ENCODE data around the gene PARVB. TPM values are rescaled to one million over a fixed set of nuclear protein-coding genes. Genes with fewer than 3 reads are reported as not detected.

The PARVB gene
- total and polyA plus RNA-seq, 4 donors: 7.9 to 34.6 (median 20.2) TPM

DNA sequence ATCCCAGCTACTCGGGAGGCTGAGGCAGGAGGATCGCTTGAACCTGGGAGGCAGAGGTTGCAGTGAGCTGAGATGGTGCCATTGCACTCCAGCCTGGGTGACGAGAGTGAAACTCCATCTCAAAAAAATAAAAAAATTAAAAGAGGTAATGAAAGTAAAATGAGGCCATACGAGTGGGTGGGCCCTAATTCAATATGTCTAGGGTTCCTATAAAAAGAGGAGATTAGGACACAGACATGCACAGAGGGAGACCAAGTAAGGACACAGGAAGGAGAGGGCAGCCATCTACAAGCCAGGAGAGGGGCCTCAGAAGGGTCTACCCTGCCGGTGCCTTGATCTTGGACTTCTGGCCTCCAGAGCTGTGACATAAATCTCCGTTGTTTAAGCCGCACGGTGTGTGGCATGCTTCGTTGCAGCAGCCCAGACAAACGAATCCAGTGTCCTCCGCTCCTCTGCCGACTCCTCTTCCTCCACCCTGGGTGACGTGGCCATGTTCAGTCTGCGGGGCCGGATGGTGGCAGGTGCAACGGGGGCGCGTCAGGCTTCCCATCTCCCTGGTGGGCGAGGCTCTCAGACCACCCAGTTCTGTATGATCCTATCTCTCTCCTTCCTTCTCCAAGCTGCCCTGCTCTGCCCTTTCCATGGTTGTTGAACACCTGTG is 105.0 kb downstream of the PARVB start:
- Histone ChIP-seq H3K9me3 (ENCODE audit: control insufficient read depth, low read length) (peaks cover 9% of the 10 kb centered on the region), H3K4me1 (ENCODE audit: control insufficient read depth in 1 of 2, insufficient read depth in 2 of 2, low read length in 2 of 2) (no peaks in the 10 kb centered on the region), H3K27me3 (ENCODE audit: control insufficient read depth in 1 of 2, insufficient read depth in 2 of 2, low read length in 1 of 2) (no peaks in the 10 kb centered on the region), H3K4me3 (ENCODE audit: low read length in 2 of 2) (no peak overlapping the region), H3K27ac (ENCODE audit: low read depth in 1 of 2, low read length in 2 of 2) (no peak overlapping the region), H3K36me3 (ENCODE audit: control insufficient read depth in 1 of 2, insufficient read depth in 2 of 2, low read length in 1 of 2) (no peaks in the 10 kb centered on the region)
- no peak for ATAC-seq (ENCODE audit: low FRiP score)
- DNase-seq: peak in 1 of 2 donors; percentile 64
- WGBS, 2 donors: 91 to 93% methylated on average over 19 of the region's 19 CpGs
- intact Hi-C loops (cut with DNase I): no loop called here

DNA sequence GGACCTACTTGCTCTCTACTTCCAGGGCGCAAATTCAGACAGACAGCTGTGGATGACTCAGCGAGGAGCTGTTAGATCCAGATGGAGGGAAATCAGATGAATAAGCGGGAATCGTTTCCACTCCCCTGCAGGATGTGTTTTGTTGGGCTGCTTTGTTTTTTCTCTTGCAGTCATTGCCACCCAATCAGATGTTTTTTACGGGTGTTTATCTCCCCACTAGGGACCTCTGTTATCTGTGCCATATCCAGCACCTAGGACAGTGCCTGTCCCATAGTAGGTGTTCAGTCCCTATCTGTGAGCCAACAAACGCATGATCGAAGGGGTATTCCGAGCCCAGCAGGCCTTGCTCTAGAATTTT is 105.5 kb downstream of the PARVB start:
- H3K36me3 ChIP-seq (ENCODE audit: control insufficient read depth in 1 of 2, insufficient read depth in 2 of 2, low read length in 1 of 2): no peaks in the 10 kb centered on the region
- H3K27ac ChIP-seq (ENCODE audit: low read depth in 1 of 2, low read length in 2 of 2): no peak overlapping the region
- H3K4me1 ChIP-seq (ENCODE audit: control insufficient read depth in 1 of 2, insufficient read depth in 2 of 2, low read length in 2 of 2): no peaks in the 10 kb centered on the region
- WGBS, 2 donors: 89% methylated on average over 8 of the region's 8 CpGs
- intact Hi-C loops (cut with DNase I): no loop called here
- H3K9me3 ChIP-seq (ENCODE audit: control insufficient read depth, low read length): peaks cover 9% of the 10 kb centered on the region
- H3K27me3 ChIP-seq (ENCODE audit: control insufficient read depth in 1 of 2, insufficient read depth in 2 of 2, low read length in 1 of 2): no peaks in the 10 kb centered on the region
- ATAC-seq (ENCODE audit: low FRiP score): no peak
- no peak for DNase-seq
- H3K4me3 ChIP-seq (ENCODE audit: low read length in 2 of 2): no peak overlapping the region

DNA sequence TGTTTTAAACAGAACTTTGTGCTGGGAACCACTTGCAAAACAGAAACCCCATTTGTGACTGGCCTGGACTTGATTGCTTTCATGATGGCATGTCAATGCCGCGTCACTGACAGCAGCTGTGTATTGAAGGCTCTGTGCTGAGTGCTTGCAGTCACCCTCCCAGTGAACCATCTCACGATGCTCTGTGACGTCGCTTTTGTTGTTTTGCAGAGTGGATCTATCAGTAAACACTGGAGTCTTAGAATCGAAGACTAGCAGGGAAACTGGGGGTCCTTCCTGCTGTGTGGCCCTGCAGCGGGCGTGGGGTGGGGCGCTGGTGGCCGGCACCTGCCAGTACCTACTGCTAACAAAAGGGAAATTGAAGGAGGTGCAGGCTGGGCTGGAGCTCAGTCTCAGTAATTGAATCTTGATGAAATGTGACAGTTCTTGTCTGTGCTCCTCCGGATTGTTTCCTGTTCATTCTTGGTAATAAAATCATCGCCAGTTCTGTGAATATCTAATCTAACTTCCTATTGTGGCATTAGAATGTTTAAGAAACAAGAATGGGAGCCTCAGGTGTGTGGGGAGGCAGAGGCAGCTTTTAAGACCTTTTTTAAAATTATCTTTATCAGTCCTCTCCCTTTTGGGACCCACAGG is 106.1 kb downstream of the PARVB start:
- intact Hi-C loops (cut with DNase I): no loop called here
- H3K4me3 ChIP-seq (ENCODE audit: low read length in 2 of 2): no peak overlapping the region
- DNase-seq (peak in 1 of 2 donors; percentile 50), ATAC-seq (ENCODE audit: low FRiP score) (no peak)
- H3K27ac ChIP-seq (ENCODE audit: low read depth in 1 of 2, low read length in 2 of 2): no peak overlapping the region
- peaks cover 9% of the 10 kb centered on the region for H3K9me3 ChIP-seq (ENCODE audit: control insufficient read depth, low read length)
- 88 to 91% methylated on average over 12 of the region's 12 CpGs for WGBS, 2 donors
- H3K4me1 ChIP-seq (ENCODE audit: control insufficient read depth in 1 of 2, insufficient read depth in 2 of 2, low read length in 2 of 2): no peaks in the 10 kb centered on the region
- no peaks in the 10 kb centered on the region for H3K27me3 ChIP-seq (ENCODE audit: control insufficient read depth in 1 of 2, insufficient read depth in 2 of 2, low read length in 1 of 2)
- H3K36me3 ChIP-seq (ENCODE audit: control insufficient read depth in 1 of 2, insufficient read depth in 2 of 2, low read length in 1 of 2): no peaks in the 10 kb centered on the region

DNA sequence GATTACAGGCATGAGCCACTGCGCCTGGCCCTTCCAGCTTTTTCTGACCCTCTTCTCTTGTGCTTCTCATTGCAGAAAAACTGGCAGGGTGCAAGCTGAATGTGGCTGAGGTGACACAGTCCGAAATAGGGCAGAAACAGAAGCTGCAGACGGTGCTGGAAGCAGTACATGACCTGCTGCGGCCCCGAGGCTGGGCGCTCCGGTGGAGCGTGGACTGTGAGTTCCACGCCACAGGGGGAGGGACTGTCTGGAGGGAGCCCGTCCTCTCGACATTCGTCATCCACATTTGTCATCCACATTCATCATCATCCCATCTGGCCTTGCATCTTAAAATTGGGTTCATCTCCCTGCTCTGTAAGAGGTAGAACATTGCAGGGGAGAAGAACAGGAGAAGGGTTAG is 107.3 kb downstream of the PARVB start:
- WGBS, 2 donors: 96 to 97% methylated on average over 12 of the region's 12 CpGs
- H3K36me3 ChIP-seq (ENCODE audit: control insufficient read depth in 1 of 2, insufficient read depth in 2 of 2, low read length in 1 of 2): no peaks in the 10 kb centered on the region
- H3K27ac ChIP-seq (ENCODE audit: low read depth in 1 of 2, low read length in 2 of 2): no peak overlapping the region
- no peaks in the 10 kb centered on the region for H3K4me1 ChIP-seq (ENCODE audit: control insufficient read depth in 1 of 2, insufficient read depth in 2 of 2, low read length in 2 of 2)
- peak in 1 of 2 donors; percentile 65 for DNase-seq
- H3K9me3 ChIP-seq (ENCODE audit: control insufficient read depth, low read length): peaks cover 4% of the 10 kb centered on the region
- ATAC-seq (ENCODE audit: low FRiP score): no peak
- no peak overlapping the region for H3K4me3 ChIP-seq (ENCODE audit: low read length in 2 of 2)
- intact Hi-C loops (cut with DNase I): no loop called here
- no peaks in the 10 kb centered on the region for H3K27me3 ChIP-seq (ENCODE audit: control insufficient read depth in 1 of 2, insufficient read depth in 2 of 2, low read length in 1 of 2)

DNA sequence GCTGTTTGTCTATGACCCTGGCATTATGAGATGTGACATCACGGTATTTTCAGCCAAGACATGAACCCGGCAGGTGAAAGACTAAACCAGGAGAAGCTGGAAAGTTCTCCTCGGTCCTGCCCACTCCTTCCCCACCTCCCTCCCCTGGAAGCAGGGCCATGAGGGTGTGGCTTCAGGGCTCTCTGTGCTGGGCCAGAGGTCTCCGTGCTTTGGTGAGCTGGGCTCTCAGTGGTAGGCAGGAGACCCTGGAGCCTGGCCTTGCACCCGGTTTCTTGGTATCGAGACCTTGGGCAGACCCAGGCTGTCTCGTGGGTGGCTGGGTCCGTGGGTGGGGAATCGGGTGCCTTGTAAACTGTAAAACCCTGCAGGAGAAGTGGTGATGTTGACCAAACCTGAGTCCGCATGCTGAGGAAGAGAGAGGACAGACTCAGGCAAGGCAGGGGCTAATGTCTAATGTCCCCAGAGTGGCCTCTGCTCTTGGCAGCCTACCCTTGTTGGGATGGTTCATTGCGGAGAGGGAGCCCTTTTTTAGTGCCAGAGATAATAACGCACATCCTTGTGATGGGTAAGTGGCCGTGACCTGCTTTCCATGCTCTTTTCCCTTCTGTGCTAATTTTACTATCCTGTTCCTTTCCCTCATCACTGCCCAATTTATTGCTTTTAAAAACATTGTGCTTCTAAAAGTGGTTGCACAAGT is 108.0 kb downstream of the PARVB start:
- DNase-seq (peak in 1 of 2 donors; percentile 45), ATAC-seq (ENCODE audit: low FRiP score) (no peak)
- intact Hi-C loops (cut with DNase I): no loop called here
- Histone ChIP-seq H3K9me3 (ENCODE audit: control insufficient read depth, low read length) (no peaks in the 10 kb centered on the region), H3K27me3 (ENCODE audit: control insufficient read depth in 1 of 2, insufficient read depth in 2 of 2, low read length in 1 of 2) (no peaks in the 10 kb centered on the region), H3K4me1 (ENCODE audit: control insufficient read depth in 1 of 2, insufficient read depth in 2 of 2, low read length in 2 of 2) (no peaks in the 10 kb centered on the region), H3K4me3 (ENCODE audit: low read length in 2 of 2) (no peak overlapping the region), H3K27ac (ENCODE audit: low read depth in 1 of 2, low read length in 2 of 2) (no peak overlapping the region), H3K36me3 (ENCODE audit: control insufficient read depth in 1 of 2, insufficient read depth in 2 of 2, low read length in 1 of 2) (no peaks in the 10 kb centered on the region)
- 93 to 95% methylated on average over 13 of the region's 13 CpGs for WGBS, 2 donors

DNA sequence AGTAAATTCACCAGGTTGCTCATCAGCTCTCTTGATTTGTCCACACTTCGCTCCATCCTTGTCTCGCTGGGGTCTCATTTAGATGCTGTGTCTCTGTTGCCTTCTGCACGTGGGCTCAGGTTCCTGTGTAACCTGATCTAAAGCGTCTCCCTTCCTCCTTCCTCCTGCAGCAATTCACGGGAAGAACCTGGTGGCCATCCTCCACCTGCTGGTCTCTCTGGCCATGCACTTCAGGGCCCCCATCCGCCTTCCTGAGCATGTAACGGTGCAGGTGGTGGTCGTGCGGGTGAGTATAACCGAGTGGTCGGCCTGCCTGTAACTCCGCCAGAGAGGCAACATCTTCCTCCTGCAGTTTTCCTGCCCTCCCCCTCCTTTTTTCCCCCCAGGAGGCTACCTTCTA is 108.6 kb downstream of the PARVB start:
- Histone ChIP-seq H3K4me3 (ENCODE audit: low read length in 2 of 2) (no peak overlapping the region), H3K27me3 (ENCODE audit: control insufficient read depth in 1 of 2, insufficient read depth in 2 of 2, low read length in 1 of 2) (no peaks in the 10 kb centered on the region), H3K4me1 (ENCODE audit: control insufficient read depth in 1 of 2, insufficient read depth in 2 of 2, low read length in 2 of 2) (no peaks in the 10 kb centered on the region), H3K36me3 (ENCODE audit: control insufficient read depth in 1 of 2, insufficient read depth in 2 of 2, low read length in 1 of 2) (no peaks in the 10 kb centered on the region), H3K27ac (ENCODE audit: low read depth in 1 of 2, low read length in 2 of 2) (no peak overlapping the region), H3K9me3 (ENCODE audit: control insufficient read depth, low read length) (peaks cover under 1% of the 10 kb centered on the region)
- intact Hi-C loops (cut with DNase I): no loop called here
- DNase-seq (no peak), ATAC-seq (ENCODE audit: low FRiP score) (no peak)
- 94 to 95% methylated on average over 12 of the region's 12 CpGs for WGBS, 2 donors

DNA sequence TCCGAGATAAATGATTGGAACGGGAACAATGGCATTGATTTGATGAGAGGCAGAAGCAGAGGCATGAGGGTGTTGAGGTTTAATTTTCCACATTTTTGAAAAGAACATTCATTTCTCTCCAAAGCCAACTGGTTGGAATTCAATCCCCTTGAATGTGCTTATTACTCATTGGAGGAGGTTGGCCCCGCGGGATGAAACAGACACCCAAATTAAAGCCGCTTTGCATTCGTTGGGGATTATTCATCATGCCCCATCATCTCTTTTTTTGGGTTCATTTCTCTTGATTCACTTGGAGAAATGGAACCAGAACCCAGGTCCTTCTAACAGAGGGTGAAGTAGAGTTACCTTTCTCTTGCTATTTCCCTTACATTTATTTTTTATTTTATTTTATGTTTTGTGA is 109.1 kb downstream of the PARVB start:
- no peaks in the 10 kb centered on the region for H3K36me3 ChIP-seq (ENCODE audit: control insufficient read depth in 1 of 2, insufficient read depth in 2 of 2, low read length in 1 of 2)

DNA sequence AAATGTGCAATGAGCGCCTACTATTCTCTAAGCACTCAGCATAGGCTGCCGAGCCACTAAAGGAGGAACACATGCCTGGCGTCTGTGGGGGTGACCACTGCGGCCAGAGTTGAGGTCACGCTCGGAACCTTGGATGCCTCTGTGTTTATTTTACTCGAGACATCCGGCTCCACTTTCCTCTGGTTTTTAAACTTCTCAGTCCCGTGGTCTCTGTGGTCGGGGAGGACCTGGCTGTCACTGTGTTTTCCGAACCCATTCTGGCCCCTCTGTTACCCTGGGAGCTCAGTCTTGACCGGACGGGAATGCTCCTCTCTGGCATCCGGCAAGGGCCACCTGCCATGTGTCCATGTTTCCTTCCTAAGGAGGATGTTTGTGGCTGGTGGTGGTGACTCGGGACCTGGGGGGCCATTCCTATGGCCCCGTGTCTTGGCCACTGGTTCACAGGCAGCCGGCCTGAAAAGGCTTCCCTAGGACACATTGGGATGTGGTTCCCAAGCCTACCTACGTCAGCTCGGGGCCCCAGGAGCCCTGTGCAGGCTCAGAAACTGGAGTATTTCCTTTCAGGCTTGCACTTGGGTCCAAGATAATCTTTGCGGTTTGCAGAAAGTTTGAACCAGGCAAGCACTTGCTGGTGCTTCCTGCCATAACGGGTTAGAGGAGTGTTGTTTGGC is 109.9 kb downstream of the PARVB start:
- H3K4me1 ChIP-seq (ENCODE audit: control insufficient read depth in 1 of 2, insufficient read depth in 2 of 2, low read length in 2 of 2): no peaks in the 10 kb centered on the region
- H3K9me3 ChIP-seq (ENCODE audit: control insufficient read depth, low read length): peaks cover 7% of the 10 kb centered on the region
- peak; percentile 55 for ATAC-seq (ENCODE audit: low FRiP score)
- intact Hi-C loops (cut with DNase I): no loop called here
- WGBS, 2 donors: 56 to 62% methylated on average over 21 of the region's 21 CpGs
- no peaks in the 10 kb centered on the region for H3K27me3 ChIP-seq (ENCODE audit: control insufficient read depth in 1 of 2, insufficient read depth in 2 of 2, low read length in 1 of 2)
- no peak overlapping the region for H3K27ac ChIP-seq (ENCODE audit: low read depth in 1 of 2, low read length in 2 of 2)
- no peaks in the 10 kb centered on the region for H3K36me3 ChIP-seq (ENCODE audit: control insufficient read depth in 1 of 2, insufficient read depth in 2 of 2, low read length in 1 of 2)
- H3K4me3 ChIP-seq (ENCODE audit: low read length in 2 of 2): no peak overlapping the region
- peak in 1 of 2 donors; percentile 74 for DNase-seq

More for the DNA sequence above, 109.1 kb downstream of the PARVB start:
- Histone ChIP-seq H3K27ac (ENCODE audit: low read depth in 1 of 2, low read length in 2 of 2) (no peak overlapping the region), H3K4me3 (ENCODE audit: low read length in 2 of 2) (no peak overlapping the region), H3K9me3 (ENCODE audit: control insufficient read depth, low read length) (peaks cover 5% of the 10 kb centered on the region), H3K4me1 (ENCODE audit: control insufficient read depth in 1 of 2, insufficient read depth in 2 of 2, low read length in 2 of 2) (no peaks in the 10 kb centered on the region), H3K27me3 (ENCODE audit: control insufficient read depth in 1 of 2, insufficient read depth in 2 of 2, low read length in 1 of 2) (no peaks in the 10 kb centered on the region)
- ATAC-seq (ENCODE audit: low FRiP score): no peak
- no peak for DNase-seq
- WGBS, 2 donors: 89 to 92% methylated on average over 6 of the region's 6 CpGs
- intact Hi-C loops (cut with DNase I): no loop called here
